Measurements from ENCODE around the gene ADGRD1. TPM values are rescaled to one million over a fixed set of nuclear protein-coding genes. Genes with fewer than 3 reads are reported as not detected.

ADGRD1 gene
- total RNA-seq, 3 donors from 2014 or later, result 11.6 to 47.5 (median 18.7) TPM

DNA sequence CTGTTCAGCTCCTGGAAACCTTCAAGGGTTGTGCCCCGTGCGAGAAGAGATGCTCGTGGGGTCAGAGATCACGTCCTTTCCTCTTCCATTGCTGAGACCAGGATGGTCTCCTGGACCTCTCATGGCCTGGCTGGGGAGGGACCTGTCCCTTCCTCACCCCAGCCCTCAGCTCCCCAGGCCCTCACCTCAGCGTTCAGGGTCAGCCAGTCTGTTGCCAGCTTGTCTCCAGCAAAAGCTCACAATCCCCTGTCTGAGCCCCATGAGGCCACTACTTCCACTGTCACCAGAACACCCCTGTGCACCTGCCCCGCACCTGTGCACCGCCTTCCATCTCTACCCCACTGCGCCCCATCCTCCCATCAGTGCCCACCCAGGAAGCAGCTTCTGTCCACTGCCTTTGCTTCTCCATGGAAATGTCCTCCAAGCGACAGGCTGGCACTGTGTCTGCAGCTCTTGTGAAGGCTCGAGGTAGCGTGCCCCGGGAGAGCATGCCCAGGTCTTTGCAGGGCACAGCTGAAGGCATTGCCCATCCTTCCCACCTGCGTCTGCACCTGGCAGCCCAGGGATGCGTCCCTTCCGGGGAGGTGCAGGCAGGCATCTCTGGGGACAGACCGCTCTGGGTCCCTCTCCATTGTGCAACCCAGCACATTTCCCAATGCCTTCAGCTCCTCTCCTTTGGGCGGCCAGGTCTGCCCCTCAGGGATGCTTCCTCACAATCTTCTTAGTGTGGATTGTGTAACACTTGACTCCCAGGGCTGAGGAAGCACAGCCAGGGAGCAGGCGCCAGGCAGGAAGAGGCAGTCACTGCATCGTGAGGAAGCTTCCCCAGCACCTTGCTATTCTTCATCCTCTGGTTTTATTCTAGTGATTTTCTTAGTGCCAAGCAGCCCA lies 179.6 kb downstream of the ADGRD1 start:
- Histone ChIP-seq H3K4me1 (peaks cover 0 to 5% of the 10 kb centered on the region in 2 donors), H3K36me3 (no peaks in the 10 kb centered on the region), H3K27me3 (peaks cover 0 to 1% of the 10 kb centered on the region in 2 donors), H3K9me3 (no peaks in the 10 kb centered on the region), H3K4me3 (no peak overlapping the region), H3K27ac (no peak overlapping the region)
- TF ChIP-seq POLR2A (IDR thresholded peaks at IDR 0.05), result no peak
- peak in 2 of 3 donors; percentile 34 to 52 for TF ChIP-seq POLR2AphosphoS5 (IDR thresholded peaks at IDR 0.05)
- TF ChIP-seq, protein P1, sequence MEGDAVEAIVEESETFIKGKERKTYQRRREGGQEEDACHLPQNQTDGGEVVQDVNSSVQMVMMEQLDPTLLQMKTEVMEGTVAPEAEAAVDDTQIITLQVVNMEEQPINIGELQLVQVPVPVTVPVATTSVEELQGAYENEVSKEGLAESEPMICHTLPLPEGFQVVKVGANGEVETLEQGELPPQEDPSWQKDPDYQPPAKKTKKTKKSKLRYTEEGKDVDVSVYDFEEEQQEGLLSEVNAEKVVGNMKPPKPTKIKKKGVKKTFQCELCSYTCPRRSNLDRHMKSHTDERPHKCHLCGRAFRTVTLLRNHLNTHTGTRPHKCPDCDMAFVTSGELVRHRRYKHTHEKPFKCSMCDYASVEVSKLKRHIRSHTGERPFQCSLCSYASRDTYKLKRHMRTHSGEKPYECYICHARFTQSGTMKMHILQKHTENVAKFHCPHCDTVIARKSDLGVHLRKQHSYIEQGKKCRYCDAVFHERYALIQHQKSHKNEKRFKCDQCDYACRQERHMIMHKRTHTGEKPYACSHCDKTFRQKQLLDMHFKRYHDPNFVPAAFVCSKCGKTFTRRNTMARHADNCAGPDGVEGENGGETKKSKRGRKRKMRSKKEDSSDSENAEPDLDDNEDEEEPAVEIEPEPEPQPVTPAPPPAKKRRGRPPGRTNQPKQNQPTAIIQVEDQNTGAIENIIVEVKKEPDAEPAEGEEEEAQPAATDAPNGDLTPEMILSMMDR (IDR thresholded peaks at IDR 0.05), result no peak
- DNase-seq (ENCODE audit: low spot score in 2 of 2), result no peak
- intact Hi-C loops (cut with DNase I; ENCODE audit: low total_unique reads), result no loop called here

DNA sequence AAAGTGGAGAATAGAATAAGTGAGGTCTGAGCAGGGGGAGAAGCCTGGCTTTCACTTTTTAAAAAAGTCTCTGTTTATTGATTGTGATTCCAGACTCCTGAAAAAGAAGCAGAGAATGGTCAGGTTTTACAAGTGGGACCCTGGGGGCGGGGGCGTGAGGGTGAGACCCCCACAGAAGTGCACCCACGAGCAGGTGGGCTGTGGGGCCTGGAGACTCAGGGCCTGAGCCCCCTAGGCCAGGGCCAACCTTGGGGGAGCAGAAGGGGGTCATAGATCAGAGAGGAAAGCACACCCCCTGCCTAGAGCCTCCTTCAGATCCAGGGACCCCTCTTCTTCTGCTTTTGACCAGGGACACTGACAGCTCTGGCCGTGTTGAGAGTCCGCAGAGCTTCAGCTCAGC lies 180.3 kb downstream of the ADGRD1 start:
- peaks cover 0 to 8% of the 10 kb centered on the region in 2 donors for H3K27me3 ChIP-seq
- no peak overlapping the region for H3K4me3 ChIP-seq
- no peak overlapping the region for H3K27ac ChIP-seq
- intact Hi-C loops (cut with DNase I; ENCODE audit: low total_unique reads), result no loop called here
- no peak for TF ChIP-seq POLR2A (IDR thresholded peaks at IDR 0.05)
- TF ChIP-seq POLR2AphosphoS5 (IDR thresholded peaks at IDR 0.05), result no peak
- TF ChIP-seq, protein P1 (IDR thresholded peaks at IDR 0.05), result no peak
- peaks cover 0 to 5% of the 10 kb centered on the region in 2 donors for H3K4me1 ChIP-seq
- H3K9me3 ChIP-seq, result no peaks in the 10 kb centered on the region
- no peak for DNase-seq (ENCODE audit: low spot score in 2 of 2)
- no peaks in the 10 kb centered on the region for H3K36me3 ChIP-seq

DNA sequence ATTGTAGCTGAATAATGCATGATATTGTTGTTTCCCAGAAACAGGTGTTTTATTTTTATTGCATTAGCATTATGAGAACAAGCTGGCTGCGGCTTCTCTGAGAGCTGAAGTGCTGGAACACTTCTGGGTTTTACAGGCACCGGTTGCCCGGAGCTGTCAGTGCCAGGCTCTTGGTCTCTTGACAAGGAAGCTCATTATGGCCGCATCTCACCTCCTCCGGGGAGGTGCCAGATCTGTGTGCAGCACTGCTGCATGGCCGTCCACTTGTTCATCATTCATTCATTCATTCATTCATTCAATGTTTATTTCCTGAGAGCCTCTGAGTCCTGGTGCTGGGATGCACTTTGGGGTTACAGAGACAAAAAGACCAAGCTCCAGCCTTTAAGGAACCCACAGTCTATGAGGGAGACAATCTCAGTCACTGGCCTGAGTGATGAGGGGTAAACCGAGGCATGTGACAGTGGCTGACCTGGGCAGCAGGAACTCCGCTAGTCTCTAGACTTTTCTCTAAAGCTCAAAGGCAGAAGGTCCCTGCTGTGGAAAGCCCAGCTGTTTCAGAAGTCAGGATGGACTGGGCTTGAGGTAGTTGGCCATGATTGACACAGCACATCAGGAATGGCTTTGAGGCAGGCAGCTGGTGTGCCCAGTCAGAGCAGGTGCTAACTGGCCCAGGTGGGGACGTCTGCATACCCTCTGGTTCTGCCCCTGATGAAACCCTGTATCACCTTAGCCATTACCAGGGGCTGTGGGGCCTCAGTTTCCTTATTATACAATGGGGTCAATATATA lies 181.0 kb downstream of the ADGRD1 start:
- Histone ChIP-seq H3K36me3 (no peaks in the 10 kb centered on the region), H3K27me3 (peaks cover 0 to 8% of the 10 kb centered on the region in 2 donors), H3K4me3 (no peak overlapping the region), H3K9me3 (no peaks in the 10 kb centered on the region), H3K27ac (no peak overlapping the region), H3K4me1 (peaks cover 0 to 5% of the 10 kb centered on the region in 2 donors)
- intact Hi-C loops (cut with DNase I; ENCODE audit: low total_unique reads), result no loop called here
- DNase-seq (ENCODE audit: low spot score in 2 of 2), result no peak
- TF ChIP-seq, protein P1 (IDR thresholded peaks at IDR 0.05), result no peak
- TF ChIP-seq POLR2AphosphoS5 (IDR thresholded peaks at IDR 0.05) (no peak), POLR2A (IDR thresholded peaks at IDR 0.05) (no peak)

DNA sequence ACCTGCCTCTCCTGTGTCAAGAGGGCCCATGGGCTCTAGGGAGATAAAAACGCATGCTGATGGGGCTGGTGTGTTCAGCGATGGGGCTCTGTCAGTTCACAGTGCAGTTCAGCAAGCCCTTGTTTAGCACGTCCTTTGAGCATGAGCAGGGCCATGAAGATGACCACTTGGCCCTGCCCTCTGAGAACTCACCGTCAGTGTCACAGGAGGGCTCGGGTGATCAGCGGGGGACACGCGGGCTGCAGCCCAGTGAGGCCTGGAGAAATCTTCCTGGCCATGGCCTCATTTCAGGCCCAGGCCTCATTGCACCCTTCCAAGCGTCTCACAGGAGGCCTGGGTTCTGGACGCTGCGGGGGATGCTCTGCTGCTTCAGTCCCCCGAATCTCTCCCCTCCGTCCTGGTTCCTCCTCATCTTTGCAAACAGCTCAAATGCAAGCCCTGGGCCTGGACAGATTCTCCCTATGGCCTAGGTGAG lies 181.6 kb downstream of the ADGRD1 start:
- H3K4me3 ChIP-seq, result no peak overlapping the region
- H3K36me3 ChIP-seq, result no peaks in the 10 kb centered on the region
- no peaks in the 10 kb centered on the region for H3K9me3 ChIP-seq
- H3K4me1 ChIP-seq, result peaks cover 0 to 5% of the 10 kb centered on the region in 2 donors
- intact Hi-C loops (cut with DNase I; ENCODE audit: low total_unique reads), result no loop called here
- no peak for TF ChIP-seq POLR2A (IDR thresholded peaks at IDR 0.05)
- TF ChIP-seq, protein P1 (IDR thresholded peaks at IDR 0.05), result no peak
- TF ChIP-seq POLR2AphosphoS5 (IDR thresholded peaks at IDR 0.05), result no peak
- DNase-seq (ENCODE audit: low spot score in 2 of 2), result no peak
- H3K27ac ChIP-seq, result no peak overlapping the region
- peaks cover 0 to 8% of the 10 kb centered on the region in 2 donors for H3K27me3 ChIP-seq

Data from breast epithelium (tissue), 4 donors.